GM04503 (cell line): ENCODE data around the gene XPOT.
A peak's percentile ranks its signal among the peaks of the same experiment; 100 is the strongest.

ENCODE experiments used
- DNase-seq: peaks from one replicate; pipeline ENCODE4 v3.0.0-alpha.2; 2012; ENCODE audit warnings: low read depth

Gene XPOT

DNA sequence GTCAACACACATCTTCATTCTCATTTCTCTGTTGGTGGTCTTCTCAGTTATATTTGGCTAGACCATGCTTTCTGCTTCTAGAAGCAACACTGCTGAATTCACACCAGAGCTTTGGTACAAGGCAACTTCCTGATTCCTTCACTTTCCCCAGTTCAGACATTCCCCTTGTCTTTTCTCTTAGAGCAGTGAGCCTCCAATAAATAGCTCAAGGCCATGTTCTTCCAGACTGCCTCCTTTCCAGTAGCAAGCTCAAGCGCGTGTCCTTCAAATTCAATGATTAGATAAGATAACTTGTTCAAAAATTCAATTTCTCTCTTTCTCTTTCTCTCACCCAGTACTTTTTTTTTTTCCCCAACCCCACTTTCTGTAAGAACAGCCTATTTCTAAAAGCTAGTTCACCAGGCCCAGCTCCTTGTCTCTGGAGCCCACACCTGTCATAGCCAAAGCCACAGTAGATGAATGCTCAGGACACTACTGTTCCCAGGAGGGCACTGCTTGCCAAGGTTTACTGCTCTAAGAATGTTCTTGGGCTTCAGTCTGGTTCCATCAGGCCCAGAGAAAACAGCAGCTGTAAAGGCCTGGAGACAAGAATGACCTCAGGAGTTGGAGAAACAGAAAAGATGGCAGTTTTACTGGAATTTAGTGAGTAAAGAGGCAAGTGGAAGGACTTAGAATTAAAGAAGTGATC lies 65.4 kb downstream of the XPOT start:
- no peak for DNase-seq

DNA sequence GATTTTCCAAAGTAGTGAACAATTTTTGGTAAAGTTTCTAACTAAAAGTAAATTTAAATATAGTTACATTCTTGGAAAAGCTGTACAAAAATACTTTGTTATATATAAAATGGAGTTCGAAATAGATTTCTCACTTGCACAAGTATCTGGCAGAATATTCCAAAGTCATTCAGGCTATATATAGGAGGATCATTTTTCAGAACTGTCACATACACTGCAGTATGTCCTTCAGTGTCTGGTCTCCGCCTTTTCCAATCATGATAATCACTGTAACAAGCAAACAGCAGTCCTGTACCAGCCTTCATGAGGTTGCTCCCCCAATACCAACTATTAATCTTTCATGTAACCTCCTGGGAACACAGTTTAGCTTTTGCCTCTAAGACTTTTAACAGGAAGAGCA lies 66.3 kb downstream of the XPOT start:
- no peak for DNase-seq

DNA sequence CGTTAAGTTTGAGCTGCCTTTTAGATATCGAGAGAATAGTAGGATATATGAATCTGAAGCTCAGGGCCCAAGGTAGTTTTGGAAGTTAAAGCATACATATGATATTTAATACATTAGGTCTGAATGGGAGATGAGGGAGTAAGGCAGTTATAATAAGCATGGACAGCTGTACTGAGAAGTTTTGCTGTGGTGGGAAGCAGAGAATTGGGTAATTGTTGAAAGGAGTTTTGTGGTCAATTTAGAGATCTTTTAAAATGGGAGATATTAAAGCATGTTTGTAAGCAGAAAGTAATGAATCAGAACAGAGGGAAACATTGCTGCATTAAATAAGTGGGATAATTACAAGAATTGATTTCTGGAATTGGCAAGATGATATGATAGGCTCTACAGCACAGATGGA lies 69.0 kb downstream of the XPOT start:
- no peak for DNase-seq

DNA sequence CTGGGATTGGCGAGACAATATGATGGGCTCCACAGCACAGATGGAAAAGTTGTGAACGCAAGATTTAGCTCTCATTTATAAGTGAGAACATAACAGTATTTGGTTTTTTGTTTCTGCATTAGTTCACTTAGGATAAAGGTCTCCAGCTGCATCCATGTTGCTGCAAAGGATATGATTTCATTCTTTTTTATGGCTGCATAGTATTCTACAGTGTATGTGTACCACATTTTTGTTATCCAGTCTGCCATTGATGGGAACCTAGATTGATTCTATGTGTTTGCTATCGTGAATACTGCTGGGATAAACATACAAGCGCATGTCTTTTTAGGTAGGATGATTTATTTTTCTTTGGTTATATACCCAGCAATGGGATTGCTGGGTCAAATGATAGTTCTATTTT lies 71.3 kb downstream of the XPOT start:
- no peak for DNase-seq

DNA sequence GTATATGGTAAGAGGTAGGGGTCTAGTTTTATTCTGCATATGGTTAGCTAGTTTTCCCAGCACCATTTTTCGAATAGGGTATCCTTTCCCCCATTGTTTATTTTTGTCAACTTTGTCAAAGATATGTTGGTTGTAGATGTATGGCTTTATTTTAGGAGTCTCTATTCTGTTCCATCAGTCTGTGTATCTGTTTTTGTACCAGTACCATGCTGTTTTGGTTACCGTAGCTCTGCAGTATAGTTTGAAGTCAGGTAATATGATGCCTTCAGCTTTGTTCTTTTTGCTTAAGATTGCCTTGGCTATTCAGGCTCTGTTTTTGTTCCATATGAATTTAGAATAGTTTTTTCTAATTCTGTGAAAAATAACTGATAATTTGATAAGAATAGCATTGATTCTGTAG lies 72.7 kb downstream of the XPOT start:
- DNase-seq, result no peak

DNA sequence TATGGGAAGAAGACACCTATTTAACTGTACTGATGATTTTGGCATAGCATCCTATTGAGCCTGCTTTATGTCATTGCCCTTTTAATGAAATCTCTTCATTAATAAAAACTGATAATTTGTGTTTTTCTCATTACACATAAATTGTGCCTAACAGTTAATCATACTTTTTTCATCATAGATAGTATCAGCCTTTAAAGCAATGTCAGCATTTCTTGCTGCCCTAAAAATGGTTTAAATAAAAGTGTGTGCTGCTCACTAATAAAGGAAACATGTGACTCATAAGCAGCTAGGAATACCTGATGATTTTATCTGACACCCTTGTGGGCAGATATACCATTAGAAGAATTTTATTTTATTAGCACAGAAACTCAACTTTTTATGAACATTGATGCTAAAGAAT lies 74.5 kb downstream of the XPOT start:
- DNase-seq, result no peak

DNA sequence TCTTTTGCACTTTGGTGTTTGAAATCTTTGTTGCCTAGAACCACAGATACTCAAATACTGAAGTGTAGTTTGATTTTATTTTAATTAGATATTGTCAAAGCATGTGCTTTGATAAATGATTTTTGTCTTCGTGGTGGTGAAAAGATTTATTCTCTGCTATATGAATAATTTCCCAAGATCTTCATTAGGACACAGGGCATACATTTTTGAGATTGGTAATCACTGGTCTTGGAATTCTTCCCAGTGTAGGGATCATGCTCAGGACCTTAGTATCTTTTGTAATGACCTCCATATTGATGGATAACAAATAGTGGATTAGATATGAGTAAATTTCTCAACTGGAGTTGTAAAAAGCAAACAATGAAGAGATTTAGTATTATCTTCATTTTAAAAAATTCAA lies 76.0 kb downstream of the XPOT start:
- DNase-seq, result peak; percentile 59

DNA sequence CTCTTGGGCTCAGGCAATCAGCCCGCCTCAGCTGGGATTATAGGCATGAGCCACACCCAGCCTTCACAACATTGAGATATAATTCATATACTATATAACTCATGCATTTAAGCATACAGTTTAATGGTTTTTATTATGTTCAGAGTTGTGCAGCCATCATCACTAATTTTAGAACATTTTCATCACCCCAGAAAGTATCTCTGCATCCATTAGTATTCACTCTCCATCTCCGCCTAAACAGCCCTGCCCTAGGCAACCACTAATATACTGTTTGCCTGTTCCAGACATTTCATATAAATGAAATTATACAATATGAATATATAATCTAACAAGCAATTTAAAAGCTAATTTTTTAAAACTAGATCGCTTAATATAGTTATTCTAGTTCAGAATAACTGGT lies 82.5 kb downstream of the XPOT start:
- DNase-seq, result no peak

DNA sequence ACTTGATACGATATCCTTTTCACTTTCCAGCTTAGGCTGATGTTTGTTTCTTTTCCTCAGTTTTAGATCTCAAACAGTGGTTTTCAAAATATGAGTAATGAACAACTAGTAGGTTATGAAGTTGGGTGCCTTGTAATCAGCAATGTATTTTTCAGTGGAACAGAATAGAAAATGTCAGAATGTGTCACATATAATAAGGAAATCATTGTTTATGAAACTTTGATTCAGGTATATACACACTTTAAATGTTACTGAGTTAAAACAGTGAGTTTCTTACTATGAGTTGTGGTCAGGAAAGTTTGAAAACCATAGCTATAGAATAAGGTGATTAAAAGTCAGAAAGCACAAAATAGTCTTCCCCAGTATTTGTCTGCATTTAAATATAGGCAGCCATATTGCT lies 87.5 kb downstream of the XPOT start:
- DNase-seq, result no peak

DNA sequence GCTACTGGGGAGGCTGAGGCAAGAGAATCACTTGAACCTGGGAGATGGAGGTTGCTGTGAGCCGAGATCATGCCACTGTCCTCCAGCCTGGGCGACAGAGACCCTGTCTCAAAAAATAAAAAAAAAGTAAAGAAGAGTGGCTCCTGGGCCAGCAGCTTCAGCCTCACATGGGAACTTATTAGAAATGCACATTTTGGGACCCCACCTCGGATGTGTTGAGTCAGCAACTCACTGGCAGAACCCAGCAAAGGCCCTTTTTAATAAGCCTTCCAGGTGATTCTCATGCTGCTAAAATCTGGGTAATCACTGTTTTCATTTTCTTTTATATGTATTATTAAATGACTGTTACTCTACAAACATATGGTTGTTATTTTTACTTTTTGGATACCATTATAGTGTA lies 89.3 kb downstream of the XPOT start:
- DNase-seq, result no peak

DNA sequence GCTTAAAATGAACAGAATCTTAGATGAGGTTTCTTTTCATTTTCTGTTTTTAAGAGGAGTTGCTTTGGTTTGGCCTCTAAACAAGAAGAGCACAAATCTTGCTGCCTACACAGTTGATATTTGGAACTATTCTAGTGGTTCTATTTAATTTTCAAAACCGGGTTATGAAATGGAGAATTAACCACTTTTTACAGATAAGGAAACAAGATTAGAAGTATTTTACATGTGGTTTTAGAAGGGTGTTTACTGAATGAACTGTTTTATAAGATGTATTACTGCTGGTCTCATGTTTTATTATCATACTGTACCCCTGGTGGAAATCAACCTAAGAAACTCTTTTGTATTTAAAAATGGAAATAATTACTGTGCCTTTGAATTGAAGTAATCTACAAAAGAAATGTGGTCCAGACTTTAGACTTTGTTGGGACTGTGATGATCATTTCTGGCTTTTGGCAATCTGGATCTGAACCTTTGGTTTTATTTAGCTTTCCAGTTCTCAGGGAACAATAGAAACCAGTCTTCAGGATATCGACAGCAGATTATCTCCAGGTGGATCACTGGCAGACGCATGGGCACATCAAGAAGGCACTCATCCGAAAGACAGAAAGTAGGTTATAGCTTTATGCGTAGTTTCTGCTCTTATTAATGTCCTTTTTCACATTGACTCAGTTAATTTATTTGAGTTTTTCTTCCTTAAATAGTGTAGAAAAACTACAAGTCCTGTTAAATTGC lies 91.0 kb downstream of the XPOT start:
- no peak for DNase-seq

DNA sequence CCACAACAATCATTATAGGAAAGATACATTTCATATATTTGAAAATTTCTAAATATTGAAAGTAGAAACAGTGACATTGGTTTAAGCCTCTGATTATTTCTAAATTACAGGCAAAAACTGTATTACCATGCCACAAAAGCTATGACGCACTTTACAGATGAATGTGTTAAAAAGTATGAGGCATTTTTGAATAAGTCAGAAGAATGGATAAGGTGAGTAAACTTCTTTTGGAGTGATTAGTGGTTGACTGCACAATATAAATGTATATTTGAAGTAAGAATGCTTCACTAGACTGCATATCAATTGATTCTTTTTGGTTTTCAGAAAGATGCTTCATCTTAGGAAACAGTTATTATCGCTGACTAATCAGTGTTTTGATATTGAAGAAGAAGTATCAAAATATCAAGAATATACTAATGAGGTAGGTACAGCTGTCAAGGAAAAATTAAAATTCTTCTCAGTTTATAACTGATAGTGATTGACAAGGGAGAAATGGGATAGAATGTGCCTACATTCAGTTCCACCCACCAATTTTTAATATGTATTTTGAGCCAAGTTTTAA lies 92.7 kb downstream of the XPOT start:
- no peak for DNase-seq

DNA sequence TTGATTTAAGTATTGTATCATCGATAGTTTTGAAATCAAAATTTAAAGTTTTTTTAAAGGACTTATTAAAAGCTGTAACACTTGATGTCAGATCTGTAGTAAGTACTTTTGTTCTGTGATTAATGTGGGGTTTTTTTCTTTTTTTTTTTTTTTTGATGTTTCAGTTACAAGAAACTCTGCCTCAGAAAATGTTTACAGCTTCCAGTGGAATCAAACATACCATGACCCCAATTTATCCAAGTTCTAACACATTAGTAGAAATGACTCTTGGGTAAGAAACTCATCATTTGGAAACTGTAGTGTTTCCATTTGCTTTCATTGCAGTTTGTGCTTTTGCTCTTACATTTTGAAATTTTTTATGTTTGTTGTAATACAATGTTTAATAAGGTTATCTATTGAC lies 93.3 kb downstream of the XPOT start:
- no peak for DNase-seq

DNA sequence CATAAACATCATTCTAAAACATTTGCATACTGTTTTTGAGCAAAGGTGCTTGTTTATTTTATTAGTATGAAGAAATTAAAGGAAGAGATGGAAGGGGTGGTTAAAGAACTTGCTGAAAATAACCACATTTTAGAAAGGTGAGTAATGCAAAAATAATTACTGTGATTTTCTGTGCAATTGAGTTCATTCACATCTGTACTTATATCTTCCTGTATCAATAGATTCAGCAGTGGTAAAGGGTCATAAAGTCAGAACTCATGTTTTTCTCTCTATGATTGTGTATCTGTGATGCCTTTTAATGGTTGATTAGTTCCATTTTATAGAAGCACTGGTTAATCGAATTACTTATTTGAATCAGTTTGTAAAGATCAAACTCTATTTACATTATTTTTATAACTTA lies 93.7 kb downstream of the XPOT start:
- DNase-seq, result no peak

DNA sequence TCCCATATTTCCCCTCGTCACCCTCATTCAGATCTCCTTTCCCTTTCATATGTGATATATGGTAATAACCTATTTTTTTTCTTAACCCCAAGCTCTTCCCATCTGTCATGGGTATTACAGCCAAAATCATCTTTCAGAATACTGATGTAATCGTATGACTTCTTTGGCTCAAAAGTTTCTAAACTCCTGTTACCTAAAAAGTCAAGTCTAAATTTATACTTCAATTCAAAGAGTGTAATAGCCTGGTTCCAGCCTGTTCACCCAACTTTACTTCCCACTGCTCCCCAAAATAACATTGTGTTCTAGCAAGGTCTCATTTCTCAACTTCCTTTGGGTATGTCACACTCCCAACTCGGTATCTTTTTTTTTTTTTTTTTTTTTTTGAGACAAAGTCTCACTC lies 96.2 kb downstream of the XPOT start:
- no peak for DNase-seq
